ENCODE measurements around the gene CCDC92B. TPM values are rescaled to one million over a fixed set of nuclear protein-coding genes. Genes with fewer than 3 reads are reported as not detected.

CCDC92B gene
- total and polyA plus RNA-seq, 9 donors, result 0.07 to 1.1 (median 0.18) TPM

GRCh38 chr17:2690165-2691068 lies 59.0 kb downstream of the CCDC92B start:
- no peaks in the 10 kb centered on the region for H3K4me1 ChIP-seq (ENCODE audit: insufficient read depth)
- H3K36me3 ChIP-seq, result no peaks in the 10 kb centered on the region
- H3K27me3 ChIP-seq, result no peaks in the 10 kb centered on the region
- peak in 3 of 5 donors; percentile 21 to 44 (median 21) for DNase-seq
- no peak overlapping the region for H3K27ac ChIP-seq
- intact Hi-C loops (cut with DNase I), result no loop called here
- no peaks in the 10 kb centered on the region for H3K9me3 ChIP-seq
- no peak overlapping the region for H3K4me3 ChIP-seq
- WGBS, 3 donors, result 81 to 88% (median 87%) methylated on average over 54 to 55 of the region's 55 CpGs
- TF ChIP-seq EP300 (IDR thresholded peaks at IDR 0.05), result no peak
- TF ChIP-seq POLR2A (IDR thresholded peaks at IDR 0.05), result no peak
- no peak for TF ChIP-seq CTCF (IDR thresholded peaks at IDR 0.05)

- peak in 2 of 5 donors; percentile 21 to 48 for DNase-seq
- H3K4me3 ChIP-seq, result no peak overlapping the region
- TF ChIP-seq CTCF (IDR thresholded peaks at IDR 0.05) (no peak), EP300 (IDR thresholded peaks at IDR 0.05) (no peak), POLR2A (IDR thresholded peaks at IDR 0.05) (no peak)
- WGBS, 3 donors, result 24 to 65% (median 35%) methylated on average over 39 to 40 of the region's 40 CpGs
- H3K36me3 ChIP-seq, result no peaks in the 10 kb centered on the region
- no peaks in the 10 kb centered on the region for H3K9me3 ChIP-seq
- intact Hi-C loops (cut with DNase I), result loop anchor here in 1 of 4 donors (10.0 kb wide), 1 partner anchor 305 kb away; no protein-coding TSS in a partner anchor
- no peaks in the 10 kb centered on the region for H3K27me3 ChIP-seq
- no peaks in the 10 kb centered on the region for H3K4me1 ChIP-seq (ENCODE audit: insufficient read depth)
- H3K27ac ChIP-seq, result no peak overlapping the region
Measured at GRCh38 chr17:2689411-2690164, 59.9 kb downstream of the CCDC92B start.

GRCh38 chr17:2688351-2689342 lies 60.8 kb downstream of the CCDC92B start:
- 47 to 61% (median 50%) methylated on average over 27 of the region's 27 CpGs for WGBS, 3 donors
- Histone ChIP-seq H3K27ac (no peak overlapping the region), H3K4me3 (no peak overlapping the region), H3K9me3 (no peaks in the 10 kb centered on the region), H3K4me1 (ENCODE audit: insufficient read depth) (no peaks in the 10 kb centered on the region), H3K36me3 (no peaks in the 10 kb centered on the region), H3K27me3 (no peaks in the 10 kb centered on the region)
- peak in 3 of 5 donors; percentile 29 to 54 (median 34) for DNase-seq
- no peak for TF ChIP-seq EP300 (IDR thresholded peaks at IDR 0.05)
- TF ChIP-seq CTCF (IDR thresholded peaks at IDR 0.05), result no peak
- TF ChIP-seq POLR2A (IDR thresholded peaks at IDR 0.05), result no peak
- intact Hi-C loops (cut with DNase I), result loop anchor here in 1 of 4 donors (10.0 kb wide), 1 partner anchor 304 kb away; no protein-coding TSS in a partner anchor

Measured in ovary (tissue), 9 donors.